C4-2B (cell line): ENCODE data around the gene NEU4.

Experiments used
- ZFX ChIP-seq: fragments of 450-650 bp; IDR thresholded peaks from 2 replicates; pipeline ENCODE4 v1.6.1; 2017
- TF ChIP-seq, protein P1 (sequence below): fragments of 450-650 bp; conservative IDR thresholded peaks from 2 replicates; pipeline ENCODE4 v1.5.1; 2017; ENCODE audit warnings: mild to moderate bottlenecking

DNA sequence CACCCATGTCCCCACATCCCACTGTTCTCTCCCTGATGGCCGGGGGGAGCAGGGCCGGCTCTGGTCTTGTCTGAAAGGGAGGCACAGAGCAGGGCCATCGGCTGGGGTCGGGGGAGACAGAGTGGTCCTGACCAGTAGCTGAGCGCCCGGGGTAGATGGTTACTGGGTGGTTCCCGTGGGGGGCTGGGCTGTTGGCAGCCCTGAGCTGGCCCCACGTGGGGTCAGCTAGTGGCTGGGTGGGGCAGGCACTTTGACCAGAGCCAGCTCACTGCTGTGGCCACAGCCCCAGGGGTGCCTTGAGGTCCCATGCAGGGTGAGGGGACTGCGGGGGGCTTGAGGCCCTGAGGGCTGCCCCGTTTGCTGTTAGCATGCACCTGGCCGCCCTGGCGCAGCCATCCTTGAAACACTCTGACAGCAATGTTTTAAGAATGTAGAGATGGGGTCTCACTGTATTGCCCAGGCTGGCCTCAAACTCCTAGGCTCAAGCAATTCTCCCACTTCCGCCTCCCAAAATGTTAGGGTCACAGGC is 12.3 kb upstream of the NEU4 start:
- TF ChIP-seq, protein P1, sequence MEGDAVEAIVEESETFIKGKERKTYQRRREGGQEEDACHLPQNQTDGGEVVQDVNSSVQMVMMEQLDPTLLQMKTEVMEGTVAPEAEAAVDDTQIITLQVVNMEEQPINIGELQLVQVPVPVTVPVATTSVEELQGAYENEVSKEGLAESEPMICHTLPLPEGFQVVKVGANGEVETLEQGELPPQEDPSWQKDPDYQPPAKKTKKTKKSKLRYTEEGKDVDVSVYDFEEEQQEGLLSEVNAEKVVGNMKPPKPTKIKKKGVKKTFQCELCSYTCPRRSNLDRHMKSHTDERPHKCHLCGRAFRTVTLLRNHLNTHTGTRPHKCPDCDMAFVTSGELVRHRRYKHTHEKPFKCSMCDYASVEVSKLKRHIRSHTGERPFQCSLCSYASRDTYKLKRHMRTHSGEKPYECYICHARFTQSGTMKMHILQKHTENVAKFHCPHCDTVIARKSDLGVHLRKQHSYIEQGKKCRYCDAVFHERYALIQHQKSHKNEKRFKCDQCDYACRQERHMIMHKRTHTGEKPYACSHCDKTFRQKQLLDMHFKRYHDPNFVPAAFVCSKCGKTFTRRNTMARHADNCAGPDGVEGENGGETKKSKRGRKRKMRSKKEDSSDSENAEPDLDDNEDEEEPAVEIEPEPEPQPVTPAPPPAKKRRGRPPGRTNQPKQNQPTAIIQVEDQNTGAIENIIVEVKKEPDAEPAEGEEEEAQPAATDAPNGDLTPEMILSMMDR = no peak
- TF ChIP-seq ZFX = no peak
